22Rv1 (cell line): ENCODE results near the gene DSCAML1.

Source experiments
- H3K27ac ChIP-seq: fragments of 450-650 bp; 2 replicates; pipeline ENCODE4 v1.5.1; 2017
- ZFX ChIP-seq: fragments of 450-650 bp; IDR thresholded peaks from 2 replicates; pipeline ENCODE4 v1.6.1; 2017; ENCODE audit warnings: antibody characterized with exemption, borderline replicate concordance
- TF ChIP-seq, protein P1 (sequence below): fragments of 450-650 bp; IDR thresholded peaks from 2 replicates; pipeline ENCODE4 v1.5.1; 2017; ENCODE audit warnings: mild to moderate bottlenecking

The DSCAML1 gene

DNA sequence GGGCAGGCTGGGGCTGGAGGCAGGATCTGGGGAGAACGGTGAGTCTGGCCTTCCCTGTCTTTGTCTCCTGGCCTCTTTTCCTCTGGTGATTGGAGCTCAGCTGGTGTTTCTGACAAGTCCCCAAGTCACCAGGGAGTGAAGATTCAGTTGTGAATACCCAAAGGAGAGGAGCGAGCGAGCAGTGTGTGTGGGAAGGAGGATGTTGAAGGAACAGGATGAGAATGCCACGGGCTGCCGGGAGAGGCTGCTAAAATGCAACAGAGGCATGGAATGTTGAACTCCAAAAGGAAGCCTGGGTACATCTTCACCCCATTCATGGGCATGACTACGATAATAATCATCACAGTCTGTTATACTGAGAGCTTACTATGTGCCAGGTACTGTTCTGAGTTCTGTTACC is 306.1 kb downstream of the DSCAML1 start:
- no peak overlapping the region for H3K27ac ChIP-seq
- TF ChIP-seq, protein P1, sequence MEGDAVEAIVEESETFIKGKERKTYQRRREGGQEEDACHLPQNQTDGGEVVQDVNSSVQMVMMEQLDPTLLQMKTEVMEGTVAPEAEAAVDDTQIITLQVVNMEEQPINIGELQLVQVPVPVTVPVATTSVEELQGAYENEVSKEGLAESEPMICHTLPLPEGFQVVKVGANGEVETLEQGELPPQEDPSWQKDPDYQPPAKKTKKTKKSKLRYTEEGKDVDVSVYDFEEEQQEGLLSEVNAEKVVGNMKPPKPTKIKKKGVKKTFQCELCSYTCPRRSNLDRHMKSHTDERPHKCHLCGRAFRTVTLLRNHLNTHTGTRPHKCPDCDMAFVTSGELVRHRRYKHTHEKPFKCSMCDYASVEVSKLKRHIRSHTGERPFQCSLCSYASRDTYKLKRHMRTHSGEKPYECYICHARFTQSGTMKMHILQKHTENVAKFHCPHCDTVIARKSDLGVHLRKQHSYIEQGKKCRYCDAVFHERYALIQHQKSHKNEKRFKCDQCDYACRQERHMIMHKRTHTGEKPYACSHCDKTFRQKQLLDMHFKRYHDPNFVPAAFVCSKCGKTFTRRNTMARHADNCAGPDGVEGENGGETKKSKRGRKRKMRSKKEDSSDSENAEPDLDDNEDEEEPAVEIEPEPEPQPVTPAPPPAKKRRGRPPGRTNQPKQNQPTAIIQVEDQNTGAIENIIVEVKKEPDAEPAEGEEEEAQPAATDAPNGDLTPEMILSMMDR, result no peak
- TF ChIP-seq ZFX, result no peak

DNA sequence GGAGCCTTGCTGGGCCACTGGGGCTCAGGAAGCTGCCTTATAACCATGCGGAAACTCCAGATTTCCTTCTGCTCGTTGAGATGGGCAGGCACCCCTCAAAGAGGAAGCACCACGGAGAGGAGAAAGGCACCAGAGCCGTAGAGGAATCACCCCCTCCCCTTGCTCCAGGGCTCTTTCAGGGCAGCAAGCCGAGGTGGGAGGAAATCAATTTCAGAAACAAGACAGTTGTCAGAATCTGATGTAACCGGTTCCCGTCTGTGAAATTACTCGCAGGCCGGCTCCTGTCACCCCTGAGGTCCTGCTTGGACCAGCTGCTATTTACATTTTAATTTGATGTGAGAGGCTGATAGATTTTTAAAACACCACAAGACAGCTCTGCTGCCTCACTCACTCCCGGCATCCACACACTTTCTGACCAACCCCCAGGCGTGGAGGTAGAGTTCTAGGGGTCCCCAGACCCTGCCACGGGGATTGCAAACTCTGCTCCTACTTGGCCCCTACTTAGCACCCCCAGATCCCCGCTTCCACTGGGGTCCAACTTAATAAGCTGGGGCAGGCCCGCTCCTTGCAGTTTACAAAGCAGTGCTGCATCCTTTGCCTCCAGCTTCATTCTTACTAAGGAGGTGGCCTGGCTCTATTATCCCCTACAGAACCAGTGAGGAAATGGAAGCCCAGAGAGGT is 306.9 kb downstream of the DSCAML1 start:
- TF ChIP-seq, protein P1, result no peak
- TF ChIP-seq ZFX, result no peak
- no peak overlapping the region for H3K27ac ChIP-seq

DNA sequence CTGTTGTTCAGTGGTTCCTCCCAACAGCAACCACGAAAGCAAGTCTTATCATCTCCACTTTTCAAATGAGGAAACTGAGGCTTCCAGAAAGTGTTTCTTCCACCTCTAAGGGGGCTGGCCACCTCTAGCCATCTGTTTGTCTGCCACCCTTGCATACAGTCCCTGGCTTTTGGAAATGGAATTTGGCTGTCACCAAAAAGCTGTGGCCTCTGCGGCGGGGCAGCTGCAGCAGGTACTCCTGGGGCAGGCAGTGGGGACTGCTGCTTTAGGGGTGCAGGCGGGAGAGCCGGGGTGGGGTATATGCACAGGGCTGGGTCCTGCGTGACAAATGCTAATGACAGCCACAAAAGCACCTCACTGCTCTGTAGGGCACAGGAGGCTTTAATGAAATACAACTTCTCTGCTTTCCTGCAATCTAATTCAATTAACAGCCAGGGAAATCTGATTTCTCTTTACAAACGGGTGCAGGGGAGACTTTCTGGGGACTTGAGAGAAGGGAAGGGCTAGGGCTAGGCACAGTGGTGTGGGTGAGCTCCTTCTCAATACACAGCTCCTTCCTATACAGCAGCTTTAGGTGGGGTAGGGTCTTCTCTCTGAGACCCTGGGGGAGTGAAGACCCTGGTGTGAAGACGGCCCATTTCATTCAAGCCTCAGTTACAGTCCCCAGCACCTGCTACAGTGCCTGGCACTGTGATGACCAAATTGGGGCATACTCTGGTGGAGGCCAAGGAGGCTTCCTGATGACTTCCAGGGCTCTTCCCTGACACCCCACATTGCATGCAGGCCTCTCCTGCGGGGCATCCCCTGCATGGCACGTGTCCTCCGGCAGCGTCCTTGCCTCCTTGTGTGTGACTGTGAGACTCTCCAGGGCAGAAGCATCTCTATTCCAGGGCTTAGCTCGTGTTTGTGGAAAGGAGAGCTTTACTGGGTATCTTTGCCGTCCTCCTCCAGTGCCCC is 307.7 kb downstream of the DSCAML1 start:
- no peak overlapping the region for H3K27ac ChIP-seq
- TF ChIP-seq, protein P1, result no peak

DNA sequence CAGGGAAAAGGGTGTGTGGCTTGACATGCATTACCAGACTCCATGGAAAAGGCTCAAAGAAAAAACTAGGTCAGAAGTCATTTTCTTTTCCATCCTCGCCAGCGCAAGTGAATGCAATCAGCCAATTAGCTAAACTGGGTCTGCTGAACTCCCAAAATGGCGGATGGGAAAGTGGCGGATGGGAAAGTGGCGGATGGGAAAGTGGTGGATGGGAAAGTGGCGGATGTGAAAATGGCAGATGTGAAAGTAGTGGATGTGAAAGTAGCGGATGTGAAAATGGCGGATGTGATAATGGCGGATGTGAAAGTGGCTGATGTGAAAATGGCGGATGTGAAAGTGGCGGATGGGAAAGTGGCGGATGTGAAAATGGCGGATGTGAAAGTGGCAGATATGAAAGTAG is 311.0 kb downstream of the DSCAML1 start:
- TF ChIP-seq, protein P1, result no peak
- no peak for TF ChIP-seq ZFX
- H3K27ac ChIP-seq, result no peak overlapping the region

DNA sequence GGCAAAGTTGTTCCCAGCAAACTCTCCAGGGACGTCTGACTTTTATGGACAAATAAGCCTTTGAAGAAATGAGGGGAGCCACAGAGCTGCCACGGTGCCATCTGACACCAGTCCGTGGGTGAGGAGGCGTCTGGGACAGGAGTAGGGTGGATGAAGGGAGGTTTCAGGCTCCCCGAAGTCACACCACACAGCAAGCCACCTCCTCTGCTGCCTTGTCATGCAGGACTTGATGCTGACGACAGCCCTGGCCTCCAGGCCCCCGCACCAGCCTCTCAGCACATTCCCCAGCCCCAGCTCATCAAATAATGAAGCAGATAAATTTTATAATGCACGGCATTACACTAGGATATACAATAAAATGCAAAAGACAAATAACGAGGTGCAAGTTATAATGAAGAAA is 312.9 kb downstream of the DSCAML1 start:
- H3K27ac ChIP-seq, result no peak overlapping the region
- TF ChIP-seq, protein P1, result no peak
- no peak for TF ChIP-seq ZFX

DNA sequence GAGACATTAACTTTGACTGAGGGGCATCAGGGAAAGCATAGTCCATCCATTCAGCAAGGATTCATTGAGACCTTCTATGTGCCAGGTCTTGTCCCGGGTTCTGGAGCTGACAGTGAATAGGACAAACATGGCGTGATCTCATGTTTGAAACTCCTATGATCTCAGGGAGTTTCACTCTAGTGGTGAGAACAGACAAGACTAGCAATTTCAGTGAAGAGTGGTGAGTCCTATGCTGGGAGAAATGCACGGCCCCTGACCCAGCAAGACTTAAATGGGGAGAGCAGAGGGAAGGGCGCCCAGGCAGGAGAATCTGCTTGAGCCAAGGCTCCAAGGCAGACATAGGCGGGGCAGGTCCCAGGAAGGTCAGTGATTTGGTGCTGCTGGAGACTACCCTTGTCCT is 313.6 kb downstream of the DSCAML1 start:
- TF ChIP-seq, protein P1, result no peak
- no peak for TF ChIP-seq ZFX
- no peak overlapping the region for H3K27ac ChIP-seq

DNA sequence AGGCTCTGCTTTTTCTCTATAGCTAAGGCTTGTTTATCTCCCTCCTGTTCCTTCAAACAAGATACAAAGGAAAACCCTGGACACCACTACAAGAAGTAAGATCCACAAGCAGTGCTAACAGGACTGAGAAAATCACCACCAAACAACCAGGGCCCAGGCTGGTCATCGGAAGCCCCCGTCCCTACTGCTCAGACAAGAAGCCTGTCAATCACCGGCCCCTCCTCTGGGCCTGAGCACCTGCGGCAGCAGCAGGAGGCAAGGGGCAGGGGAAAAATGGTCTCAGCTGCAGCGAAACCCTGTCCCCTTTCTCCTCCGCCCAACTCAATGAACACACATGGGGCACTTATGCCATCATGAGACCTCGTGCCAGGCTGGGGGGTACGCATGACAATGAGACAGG is 314.1 kb downstream of the DSCAML1 start:
- TF ChIP-seq, protein P1, result no peak
- TF ChIP-seq ZFX, result no peak
- no peak overlapping the region for H3K27ac ChIP-seq
